CD14-positive monocyte (primary cell): ENCODE data around the gene SLCO4C1. TPM values are rescaled to one million over a fixed set of nuclear protein-coding genes. Genes with fewer than 3 reads are reported as not detected.

ENCODE experiments used
- DNase-seq, 3 donors: peaks; one replicate each; pipeline ENCODE4 v3.0.0-alpha.2; 2011 to 2022
- H2AFZ ChIP-seq: 2 replicates; pipeline ENCODE4 v1.6.0; 2012; ENCODE audit warnings: mild to moderate bottlenecking, low read depth, low read length, inconsistent platforms; ENCODE audit not compliant: insufficient read depth, poor library complexity, severe bottlenecking
- H3K27ac ChIP-seq, 2 donors: 1 replicate in 1 of 2; 2 replicates in 1 of 2; pipeline ENCODE4 v1.5.1; 2012 to 2013; ENCODE audit warnings: low read length in 2 of 2, control low read depth in 1 of 2, inconsistent platforms in 1 of 2, low read depth in 1 of 2, mild to moderate bottlenecking in 1 of 2
- H3K27me3 ChIP-seq, 2 donors: one replicate each; pipeline versions ENCODE4 v1.6.0 to v1.6.1; 2011 to 2013; ENCODE audit warnings: low read length in 2 of 2; ENCODE audit not compliant: control insufficient read depth in 2 of 2, insufficient read depth in 2 of 2
- H3K36me3 ChIP-seq, 2 donors: replicated peaks in 1 of 2; 1 replicate in 1 of 2; 2 replicates in 1 of 2; pipeline versions ENCODE4 v1.5.1 to v1.6.1; 2012 to 2013; ENCODE audit warnings: low read length in 2 of 2, control low read depth in 1 of 2, inconsistent platforms in 1 of 2, mild to moderate bottlenecking in 1 of 2; ENCODE audit not compliant: insufficient read depth in 2 of 2, control insufficient read depth in 1 of 2
- H3K4me1 ChIP-seq, 2 donors: 1 replicate in 1 of 2; 2 replicates in 1 of 2; pipeline versions ENCODE4 v1.5.1 to v1.6.1; 2012 to 2013; ENCODE audit warnings: low read length in 2 of 2, control low read depth in 1 of 2, inconsistent platforms in 1 of 2, mild to moderate bottlenecking in 1 of 2, moderate library complexity in 1 of 2; ENCODE audit not compliant: insufficient read depth in 2 of 2, control insufficient read depth in 1 of 2
- H3K4me2 ChIP-seq: replicated peaks from 2 replicates; pipeline ENCODE3; 2012; ENCODE audit warnings: low read length, moderate library complexity, mild to moderate bottlenecking; ENCODE audit not compliant: poor library complexity, severe bottlenecking; ENCODE audit errors: extremely low read depth
- H3K4me3 ChIP-seq, 3 experiments: fragments of 200-600 bp in 1 of 3; sonication (generic) in 1 of 3; replicated peaks in 1 of 3; 1 replicate in 2 of 3; 2 replicates in 1 of 3; pipeline ENCODE4 v1.5.1; 2011 to 2013; ENCODE audit warnings: low read length in 3 of 3, mild to moderate bottlenecking in 3 of 3, control low read depth in 2 of 3, low read depth in 2 of 3, inconsistent platforms in 1 of 3, moderate library complexity in 1 of 3
- H3K79me2 ChIP-seq: 2 replicates; pipeline ENCODE4 v1.6.0; 2012; ENCODE audit warnings: mild to moderate bottlenecking, control low read depth, inconsistent platforms, low read length, moderate library complexity; ENCODE audit not compliant: insufficient read depth
- H3K9ac ChIP-seq: 2 replicates; pipeline ENCODE4 v1.6.0; 2017; ENCODE audit warnings: low read length, mild to moderate bottlenecking; ENCODE audit not compliant: insufficient read depth, poor library complexity, severe bottlenecking
- H3K9me3 ChIP-seq, 2 donors: replicated peaks in 1 of 2; 1 replicate in 1 of 2; 2 replicates in 1 of 2; pipeline versions ENCODE4 v1.5.1 to v1.6.1; 2012 to 2013; ENCODE audit warnings: low read length in 2 of 2, control low read depth in 1 of 2; ENCODE audit not compliant: control insufficient read depth in 1 of 2, insufficient read depth in 1 of 2
- H4K20me1 ChIP-seq: 2 replicates; pipeline ENCODE4 v1.6.0; 2012; ENCODE audit warnings: mild to moderate bottlenecking, low read length, control low read depth, moderate library complexity; ENCODE audit not compliant: insufficient read depth
- H3K27ac Mint-ChIP-seq, 7 donors: one replicate each; pipeline ENCODE4 v1.8.0; 2020; ENCODE audit warnings: mild to moderate bottlenecking in 7 of 7, mixed read lengths in 7 of 7, moderate library complexity in 6 of 7, inconsistent platforms in 2 of 7
- H3K27me3 Mint-ChIP-seq, 3 donors: one replicate each; pipeline ENCODE4 v1.8.0; 2021 to 2022; ENCODE audit warnings: low read depth in 3 of 3, mild to moderate bottlenecking in 3 of 3, mixed read lengths in 3 of 3, moderate library complexity in 3 of 3, inconsistent platforms in 1 of 3
- H3K36me3 Mint-ChIP-seq, 2 donors: one replicate each; pipeline ENCODE4 v1.8.0; 2020; ENCODE audit warnings: mixed read lengths in 2 of 2, inconsistent platforms in 1 of 2, mild to moderate bottlenecking in 1 of 2
- H3K4me1 Mint-ChIP-seq: one replicate; pipeline ENCODE4 v1.8.0; 2020; ENCODE audit warnings: mild to moderate bottlenecking, mixed read lengths
- H3K4me3 Mint-ChIP-seq, 2 donors: one replicate each; pipeline ENCODE4 v1.8.0; 2020; ENCODE audit warnings: mild to moderate bottlenecking in 2 of 2, mixed read lengths in 2 of 2, moderate library complexity in 1 of 2
- H3K9me3 Mint-ChIP-seq, 7 donors: one replicate each; pipeline ENCODE4 v1.8.0; 2020 to 2022; ENCODE audit warnings: mixed read lengths in 7 of 7, mild to moderate bottlenecking in 6 of 7, moderate library complexity in 6 of 7, inconsistent platforms in 2 of 7
- CTCF ChIP-seq: fragments of 200-600 bp; IDR thresholded peaks from one replicate; pipeline ENCODE4 v1.8.0; 2022; ENCODE audit warnings: antibody characterized with exemption, mild to moderate bottlenecking
- WGBS: methylation state at CpG from one replicate; pipeline ENCODE4 v1.1.5; 2013; ENCODE audit warnings: missing lambda C conversion rate; ENCODE audit not compliant: insufficient coverage; 5-methylcytosine and 5-hydroxymethylcytosine counted together
- intact Hi-C, 2 donors: fragments of 100-400 bp; cut with micrococcal nuclease; formaldehyde crosslinking; loops; one replicate each; pipeline versions ENCODE4 v1.15.0 to v1.15.1; 2023
- polyA plus RNA-seq, 3 donors: library from polyadenylated mRNA; depleted of rRNA in 1 of 3; unstranded in 2 of 3; stranded (reverse) in 1 of 3; fragments of 300-500 nt in 2 of 3; fragments of >200 nt in 1 of 3; fragmentation: Illumina TruSeq in 2 of 3; gene quantifications; 1 replicate in 2 of 3; 2 replicates in 1 of 3; pipeline ENCODE4 v1.2.3, GENCODE V29; 2012 to 2021

SLCO4C1 gene
- polyA plus RNA-seq, 3 donors, result 1.8 to 3.9 (median 2.4) TPM

GRCh38 chr5:102279711-102280110 lies 16.4 kb downstream of the SLCO4C1 start:
- H3K4me1 Mint-ChIP-seq, result peaks cover 68% of the 10 kb centered on the region

GRCh38 chr5:102278231-102278630 lies 17.9 kb downstream of the SLCO4C1 start:
- Histone ChIP-seq H3K27me3 (no peaks in the 10 kb centered on the region), H4K20me1 (no peaks in the 10 kb centered on the region), H3K27ac (peak overlapping the region in 1 of 2 donors; percentile 66), H3K36me3 (no peaks in the 10 kb centered on the region), H3K4me1 (peaks cover 36 to 61% of the 10 kb centered on the region in 2 donors), H3K9me3 (no peaks in the 10 kb centered on the region), H3K79me2 (peaks cover 88% of the 10 kb centered on the region), H3K4me2 (peak overlapping the region; percentile 28), H3K9ac (no peak overlapping the region), H2AFZ (no peak overlapping the region), H3K4me3 (peak overlapping the region in 1 of 3 experiments; percentile 25)
- no peaks in the 10 kb centered on the region for H3K27me3 Mint-ChIP-seq
- peak overlapping the region; percentile 39 to 90 (median 79) for H3K27ac Mint-ChIP-seq
- peak overlapping the region in 1 of 2 donors; percentile 57 for H3K4me3 Mint-ChIP-seq
- TF ChIP-seq CTCF, result no peak
- peaks cover 0 to 6% (median 2%) of the 10 kb centered on the region in 7 donors for H3K9me3 Mint-ChIP-seq
- peaks cover 11 to 15% of the 10 kb centered on the region in 2 donors for H3K36me3 Mint-ChIP-seq
- peak in 1 of 3 donors; percentile 28 for DNase-seq
- intact Hi-C loops, result no loop called here
- peaks cover 53% of the 10 kb centered on the region for H3K4me1 Mint-ChIP-seq
- WGBS, result no CpG with 5 or more reads among the region's 2 CpGs

More at GRCh38 chr5:102279711-102280110, 16.4 kb downstream of the SLCO4C1 start:
- Histone ChIP-seq H3K27ac (peak overlapping the region in 1 of 2 donors; percentile 20), H3K27me3 (no peaks in the 10 kb centered on the region), H3K4me3 (peak overlapping the region in 1 of 3 experiments; percentile 21), H3K9me3 (no peaks in the 10 kb centered on the region), H3K9ac (no peak overlapping the region), H4K20me1 (no peaks in the 10 kb centered on the region), H3K4me1 (peaks cover 49 to 75% of the 10 kb centered on the region in 2 donors), H3K36me3 (no peaks in the 10 kb centered on the region), H2AFZ (no peak overlapping the region), H3K79me2 (peaks cover 90% of the 10 kb centered on the region), H3K4me2 (peak overlapping the region; percentile 38)
- no CpG with 5 or more reads among the region's 1 CpG for WGBS
- peak in 2 of 3 donors; percentile 57 to 58 for DNase-seq
- peak overlapping the region in 5 of 7 donors; percentile 7 to 53 (median 18) for H3K27ac Mint-ChIP-seq
- TF ChIP-seq CTCF, result no peak
- H3K36me3 Mint-ChIP-seq, result peaks cover 9 to 10% of the 10 kb centered on the region in 2 donors
- H3K9me3 Mint-ChIP-seq, result peaks cover 0 to 6% (median 2%) of the 10 kb centered on the region in 7 donors
- H3K4me3 Mint-ChIP-seq, result no peak overlapping the region
- H3K27me3 Mint-ChIP-seq, result no peaks in the 10 kb centered on the region
- intact Hi-C loops, result no loop called here
